Uterus (tissue), 2 donors: ENCODE measurements around the gene BID.

Source experiments
- CTCF ChIP-seq, 4 experiments: fragments of 200-600 bp in 2 of 4; fragments of 450-650 bp in 2 of 4; sonication (generic) in 2 of 4; IDR thresholded peaks; one replicate each; pipeline ENCODE4 v1.5.1; 2016 to 2019; ENCODE audit warnings: antibody characterized with exemption in 4 of 4, mild to moderate bottlenecking in 2 of 4, moderate library complexity in 1 of 4
- POLR2A ChIP-seq, 2 donors: fragments of 450-650 bp; IDR thresholded peaks; one replicate each; pipeline ENCODE4 v1.6.1; 2016; ENCODE audit warnings: antibody characterized with exemption in 2 of 2, mild to moderate bottlenecking in 1 of 2, moderate library complexity in 1 of 2

GRCh38 chr22:17792854-17793434, 18.7 kb upstream of the BID start:
- TF ChIP-seq CTCF (IDR thresholded peaks at IDR 0.05) (no peak), POLR2A (IDR thresholded peaks at IDR 0.05) (no peak)
